ENCODE measurements around the gene TBC1D22A. TPM values are rescaled to one million over a fixed set of nuclear protein-coding genes. Genes with fewer than 3 reads are reported as not detected.

The TBC1D22A gene
- total RNA-seq, 2 donors from 2014 or later: 21.0 to 27.9 TPM

DNA sequence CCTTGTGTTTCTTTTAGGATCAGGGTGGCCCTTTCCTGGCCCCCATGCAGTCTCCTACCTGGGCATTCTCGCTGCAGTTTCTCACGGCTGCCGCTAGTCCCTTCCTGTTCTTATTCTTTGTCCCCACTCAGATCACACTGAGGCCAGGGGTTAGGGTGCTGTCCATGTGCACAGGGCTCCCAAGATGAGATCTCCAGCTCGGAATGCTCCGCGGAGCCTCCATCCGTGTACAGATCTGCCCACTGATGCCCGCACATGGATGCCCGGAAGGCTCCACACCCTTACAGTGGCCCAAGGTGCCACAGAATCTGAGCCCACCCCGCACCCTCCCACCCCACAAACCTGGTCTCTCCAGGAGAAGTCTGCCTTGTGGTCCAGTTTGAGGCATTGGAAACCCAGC, 457.3 kb downstream of the TBC1D22A start:
- H3K27me3 Mint-ChIP-seq (ENCODE audit: insufficient read depth): no peaks in the 10 kb centered on the region
- peak; percentile 19 for DNase-seq
- Histone ChIP-seq H3K27ac (ENCODE audit: low read depth, low read length) (no peak overlapping the region), H3K36me3 (ENCODE audit: control insufficient read depth, insufficient read depth, low read length) (no peaks in the 10 kb centered on the region), H3K27me3 (ENCODE audit: control insufficient read depth, insufficient read depth, low read length, poor library complexity, severe bottlenecking) (no peaks in the 10 kb centered on the region), H3K9ac (ENCODE audit: extremely low read depth, low read length, poor library complexity, severe bottlenecking) (no peak overlapping the region), H3K4me3 (ENCODE audit: low read length) (no peak overlapping the region), H3K4me1 (ENCODE audit: control insufficient read depth, insufficient read depth, low read length) (no peaks in the 10 kb centered on the region), H3K9me3 (ENCODE audit: control insufficient read depth, low read length) (peaks cover 30% of the 10 kb centered on the region)
- no peaks in the 10 kb centered on the region for H3K36me3 Mint-ChIP-seq (ENCODE audit: low read depth)
- WGBS, 2 experiments (ENCODE audit: insufficient coverage in 1 of 2, insufficient read length in 1 of 2): 77 to 91% methylated on average over 4 to 10 of the region's 10 CpGs
- TF ChIP-seq, protein P1, sequence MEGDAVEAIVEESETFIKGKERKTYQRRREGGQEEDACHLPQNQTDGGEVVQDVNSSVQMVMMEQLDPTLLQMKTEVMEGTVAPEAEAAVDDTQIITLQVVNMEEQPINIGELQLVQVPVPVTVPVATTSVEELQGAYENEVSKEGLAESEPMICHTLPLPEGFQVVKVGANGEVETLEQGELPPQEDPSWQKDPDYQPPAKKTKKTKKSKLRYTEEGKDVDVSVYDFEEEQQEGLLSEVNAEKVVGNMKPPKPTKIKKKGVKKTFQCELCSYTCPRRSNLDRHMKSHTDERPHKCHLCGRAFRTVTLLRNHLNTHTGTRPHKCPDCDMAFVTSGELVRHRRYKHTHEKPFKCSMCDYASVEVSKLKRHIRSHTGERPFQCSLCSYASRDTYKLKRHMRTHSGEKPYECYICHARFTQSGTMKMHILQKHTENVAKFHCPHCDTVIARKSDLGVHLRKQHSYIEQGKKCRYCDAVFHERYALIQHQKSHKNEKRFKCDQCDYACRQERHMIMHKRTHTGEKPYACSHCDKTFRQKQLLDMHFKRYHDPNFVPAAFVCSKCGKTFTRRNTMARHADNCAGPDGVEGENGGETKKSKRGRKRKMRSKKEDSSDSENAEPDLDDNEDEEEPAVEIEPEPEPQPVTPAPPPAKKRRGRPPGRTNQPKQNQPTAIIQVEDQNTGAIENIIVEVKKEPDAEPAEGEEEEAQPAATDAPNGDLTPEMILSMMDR (conservative IDR thresholded peaks at IDR 0.05): no peak
- peaks cover 85% of the 10 kb centered on the region for H3K9me3 Mint-ChIP-seq
- no peak overlapping the region for H3K4me3 Mint-ChIP-seq
- no peak overlapping the region for H3K27ac Mint-ChIP-seq
- H3K4me1 Mint-ChIP-seq: no peaks in the 10 kb centered on the region

DNA sequence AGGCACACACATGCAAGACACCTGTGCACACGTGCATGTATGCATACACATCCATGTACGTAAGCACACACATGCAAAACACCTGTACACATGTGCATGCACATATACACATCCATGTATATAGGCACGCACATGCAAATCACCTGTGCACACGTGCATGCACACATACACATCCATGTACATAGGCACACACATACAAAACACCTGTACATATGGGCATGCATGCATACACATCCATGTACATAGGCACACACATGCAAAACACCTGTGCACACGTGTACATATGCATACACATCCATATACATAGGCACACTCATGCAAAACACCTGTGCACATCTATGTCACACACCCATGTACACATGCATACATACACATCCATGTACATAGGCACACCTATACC, 458.3 kb downstream of the TBC1D22A start:
- Mint-ChIP-seq H3K9me3 (peaks cover 85% of the 10 kb centered on the region), H3K4me3 (no peak overlapping the region), H3K27ac (no peak overlapping the region), H3K36me3 (ENCODE audit: low read depth) (no peaks in the 10 kb centered on the region), H3K4me1 (no peaks in the 10 kb centered on the region), H3K27me3 (ENCODE audit: insufficient read depth) (no peaks in the 10 kb centered on the region)
- Histone ChIP-seq H3K9ac (ENCODE audit: extremely low read depth, low read length, poor library complexity, severe bottlenecking) (no peak overlapping the region), H3K9me3 (ENCODE audit: control insufficient read depth, low read length) (peaks cover 30% of the 10 kb centered on the region), H3K4me1 (ENCODE audit: control insufficient read depth, insufficient read depth, low read length) (no peaks in the 10 kb centered on the region), H3K36me3 (ENCODE audit: control insufficient read depth, insufficient read depth, low read length) (no peaks in the 10 kb centered on the region), H3K27ac (ENCODE audit: low read depth, low read length) (no peak overlapping the region), H3K27me3 (ENCODE audit: control insufficient read depth, insufficient read depth, low read length, poor library complexity, severe bottlenecking) (no peaks in the 10 kb centered on the region), H3K4me3 (ENCODE audit: low read length) (peak overlapping the region; percentile 2)
- no peak for DNase-seq
- 53 to 59% methylated on average over 5 of the region's 5 CpGs for WGBS, 2 experiments (ENCODE audit: insufficient coverage in 1 of 2, insufficient read length in 1 of 2)
- TF ChIP-seq, protein P1 (conservative IDR thresholded peaks at IDR 0.05): no peak

DNA sequence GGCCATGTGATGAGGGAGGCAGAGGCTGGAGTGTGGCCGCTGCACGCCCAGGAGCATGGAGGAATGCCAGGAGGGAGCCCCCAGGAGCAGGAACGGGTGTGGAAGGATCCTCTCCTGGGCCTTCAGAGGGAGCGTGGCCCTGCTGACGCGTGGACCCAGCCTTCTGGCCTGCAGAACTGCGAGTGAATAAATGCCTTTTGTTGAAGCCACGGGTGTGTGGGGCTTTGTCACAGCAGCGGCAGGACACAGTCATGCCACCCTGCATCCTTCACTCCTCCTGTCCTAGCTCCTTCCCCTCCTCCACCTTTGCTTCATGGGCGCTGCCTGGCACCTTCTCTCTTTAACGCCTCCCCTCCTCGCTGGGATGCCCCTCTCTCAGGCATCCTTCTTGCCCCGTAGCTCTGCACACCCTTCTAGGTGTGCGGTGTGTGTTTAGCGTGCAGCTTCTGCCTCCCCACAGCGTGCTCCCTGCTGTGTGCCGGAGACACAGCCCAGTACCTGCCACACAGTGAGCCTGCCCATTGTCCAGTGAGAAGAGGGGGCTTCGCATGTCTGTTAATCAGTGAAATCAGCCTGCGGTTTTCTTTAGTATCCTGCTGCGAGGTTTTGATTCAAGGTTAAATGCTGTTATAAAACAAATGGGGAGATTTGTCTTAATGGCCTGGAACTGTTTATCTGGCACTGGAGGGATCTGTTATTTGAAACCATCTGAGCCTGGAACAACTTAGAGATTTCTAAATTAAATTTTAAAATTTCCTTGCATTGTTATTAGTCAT, 459.6 kb downstream of the TBC1D22A start:
- H3K4me1 ChIP-seq (ENCODE audit: control insufficient read depth, insufficient read depth, low read length): no peaks in the 10 kb centered on the region
- H3K27me3 ChIP-seq (ENCODE audit: control insufficient read depth, insufficient read depth, low read length, poor library complexity, severe bottlenecking): no peaks in the 10 kb centered on the region
- peaks cover 35% of the 10 kb centered on the region for H3K9me3 ChIP-seq (ENCODE audit: control insufficient read depth, low read length)
- H3K4me3 ChIP-seq (ENCODE audit: low read length): no peak overlapping the region
- DNase-seq: no peak
- no peak overlapping the region for H3K4me3 Mint-ChIP-seq
- H3K4me1 Mint-ChIP-seq: no peaks in the 10 kb centered on the region
- 76 to 88% methylated on average over 11 to 20 of the region's 20 CpGs for WGBS, 2 experiments (ENCODE audit: insufficient coverage in 1 of 2, insufficient read length in 1 of 2)
- no peak overlapping the region for H3K9ac ChIP-seq (ENCODE audit: extremely low read depth, low read length, poor library complexity, severe bottlenecking)
- TF ChIP-seq, protein P1 (conservative IDR thresholded peaks at IDR 0.05): no peak
- no peaks in the 10 kb centered on the region for H3K27me3 Mint-ChIP-seq (ENCODE audit: insufficient read depth)
- no peaks in the 10 kb centered on the region for H3K36me3 ChIP-seq (ENCODE audit: control insufficient read depth, insufficient read depth, low read length)
- peaks cover 86% of the 10 kb centered on the region for H3K9me3 Mint-ChIP-seq
- H3K27ac ChIP-seq (ENCODE audit: low read depth, low read length): no peak overlapping the region
- no peak overlapping the region for H3K27ac Mint-ChIP-seq
- no peaks in the 10 kb centered on the region for H3K36me3 Mint-ChIP-seq (ENCODE audit: low read depth)

Other genes starting within 250 kb of the TBC1D22A start
- 10 to 100 TPM; 24.4 to 34.1 TPM for gene CELSR1, start 225.0 kb upstream of the TBC1D22A start, total RNA-seq
- gene GRAMD4, start 142.3 kb upstream of the TBC1D22A start, total RNA-seq: 10 to 100 TPM; 38.0 to 43.3 TPM
- 10 to 100 TPM; 54.9 to 57.6 TPM for gene CERK, start 24.4 kb upstream of the TBC1D22A start, total RNA-seq

Measured in endodermal cell (in vitro differentiated cells).